ENCODE measurements around the gene KLHDC7B. TPM values are rescaled to one million over a fixed set of nuclear protein-coding genes. Genes with fewer than 3 reads are reported as not detected.

The KLHDC7B gene
- total and polyA plus RNA-seq, 2 donors (not counting 3 experiments of a cell fraction or from before 2014, with no cell fraction given) = not detected

DNA sequence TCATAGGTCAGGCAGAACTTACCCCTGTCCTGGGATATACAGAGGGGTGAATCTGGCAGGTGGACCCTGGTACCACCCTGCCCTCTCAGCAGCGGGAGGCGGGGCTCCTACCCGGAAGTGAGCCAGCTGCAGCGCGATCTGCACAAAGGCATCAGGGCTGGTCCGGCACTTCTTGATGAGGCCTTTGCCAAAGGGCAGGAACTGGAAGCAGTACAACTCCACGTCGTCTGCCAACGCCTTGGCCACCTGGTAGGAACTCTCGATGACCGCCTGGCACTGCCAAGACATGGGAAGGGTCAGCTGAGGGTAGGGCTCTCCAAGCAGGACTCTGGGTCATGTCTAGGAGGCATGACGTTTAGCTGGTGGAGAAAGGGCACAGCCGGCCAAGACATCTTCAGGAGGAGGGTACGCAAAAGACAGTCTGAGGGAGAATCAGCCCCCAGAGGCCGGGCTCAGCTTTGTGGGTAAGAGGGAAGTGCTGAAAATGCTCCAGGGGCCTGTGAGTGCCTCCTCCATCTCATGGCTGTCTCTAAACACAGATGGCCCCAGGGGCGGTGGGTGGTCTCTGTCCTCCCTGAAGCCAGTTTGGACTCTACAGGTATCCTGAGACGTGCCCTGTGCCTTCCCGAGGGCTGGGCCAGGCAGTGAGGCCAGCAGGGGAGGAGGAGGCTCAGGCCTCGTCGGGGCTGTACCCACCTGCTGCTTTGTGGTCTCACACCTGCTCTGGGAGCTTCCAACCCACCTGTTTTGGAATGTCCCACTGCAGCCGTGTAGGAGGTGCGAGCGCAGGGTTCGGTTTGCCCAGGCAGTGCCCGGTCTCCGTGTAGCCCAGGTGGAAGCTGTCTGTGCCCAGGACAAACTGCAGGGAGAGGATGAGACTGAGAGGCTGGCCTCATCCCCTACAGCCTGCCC is 25.8 kb downstream of the KLHDC7B start:
- no peak for FAIRE-seq
- H3K4me1 ChIP-seq (ENCODE audit: control insufficient read depth, extremely low read depth, insufficient read depth, low read length) = no peaks in the 10 kb centered on the region
- H3K27me3 ChIP-seq (ENCODE audit: control insufficient read depth in 2 of 2, insufficient read depth in 2 of 2, low read length in 2 of 2) = no peaks in the 10 kb centered on the region
- DNase-seq (ENCODE audit: low read depth, low spot score) = no peak
- no peak overlapping the region for H3K4me3 ChIP-seq (replicated peaks in 1 of 3; ENCODE audit: insufficient read depth in 1 of 3, low read depth in 1 of 3, low read length in 3 of 3)
- intact Hi-C loops (cut with micrococcal nuclease) = no loop called here
- no peak overlapping the region for H2AFZ ChIP-seq (ENCODE audit: low read depth, low read length)
- no peak overlapping the region for H3K4me2 ChIP-seq (ENCODE audit: insufficient read depth, low read length)
- no TSS peak for BruUV-seq (replicated peaks)
- H3K36me3 ChIP-seq (ENCODE audit: control insufficient read depth in 2 of 2, extremely low read depth in 1 of 2, insufficient read depth in 2 of 2, low read length in 2 of 2) = no peaks in the 10 kb centered on the region
- CTCF ChIA-PET = interaction anchor here (2.5 kb wide), 2 partner anchors 9 to 49 kb away, joined by 7 to 12 read pairs; partner anchors contain the start of gene SYCE3
- H4K20me1 ChIP-seq (replicated peaks; ENCODE audit: control insufficient read depth, extremely low read depth, insufficient read depth, low read length) = no peaks in the 10 kb centered on the region
- H3K9ac ChIP-seq (replicated peaks; ENCODE audit: extremely low read depth, insufficient read depth, low read length) = no peak overlapping the region
- H3K27ac ChIP-seq (ENCODE audit: insufficient read depth, low read depth, low read length) = no peak overlapping the region
- no peaks in the 10 kb centered on the region for H3K79me2 ChIP-seq (ENCODE audit: control insufficient read depth, insufficient read depth, low read length)
- TF ChIP-seq GATA2 (IDR thresholded peaks at IDR 0.05; ENCODE audit: insufficient read depth, insufficient read length, low read depth, low read length) = no peak
- H3K9me1 ChIP-seq (replicated peaks; ENCODE audit: control insufficient read depth, extremely low read depth, insufficient read depth, low read length) = no peaks in the 10 kb centered on the region
- H3K9me3 ChIP-seq (replicated peaks; ENCODE audit: control insufficient read depth, insufficient read depth, low read length) = no peaks in the 10 kb centered on the region
- dilution Hi-C loops (cut with MboI; ENCODE audit: extremely low pct_ligation_motif_present, low sequenced_read_pairs) = no loop called here
- POLR2A ChIA-PET = no interaction called here

DNA sequence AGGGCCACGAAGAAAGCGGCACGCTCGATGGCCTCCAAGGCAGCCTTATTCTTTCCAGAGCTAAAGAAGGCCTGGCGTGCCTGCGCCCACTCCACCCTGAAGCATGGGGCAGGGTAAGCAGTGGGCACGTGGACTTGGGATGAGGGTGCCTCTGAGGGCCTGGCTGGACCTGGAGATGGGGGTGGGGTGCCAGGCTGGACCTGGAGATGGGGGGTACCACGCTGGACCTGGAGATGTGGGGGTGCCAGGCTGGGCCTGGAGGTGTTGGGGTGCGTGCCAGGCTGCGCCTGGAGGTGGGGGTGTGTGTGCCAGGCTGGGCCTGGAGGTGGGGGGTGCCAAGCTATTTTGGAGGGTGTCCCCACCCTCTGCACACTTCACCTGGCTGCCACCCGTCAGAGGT is 27.3 kb downstream of the KLHDC7B start:
- no peak for TF ChIP-seq GATA2 (IDR thresholded peaks at IDR 0.05; ENCODE audit: insufficient read depth, insufficient read length, low read depth, low read length)
- no peak for TF ChIP-seq POLR2AphosphoS5 (IDR thresholded peaks at IDR 0.05; ENCODE audit: insufficient read depth, low read depth, low read length)
- TF ChIP-seq POLR2A (IDR thresholded peaks at IDR 0.05; ENCODE audit: low read depth, low read length) = no peak
- TF ChIP-seq MYC (IDR thresholded peaks at IDR 0.05; ENCODE audit: low read depth, low read length) = no peak
- TF ChIP-seq EZH2 (IDR thresholded peaks at IDR 0.05; ENCODE audit: borderline replicate concordance, low read depth, low read length, severe bottlenecking) = no peak
- TF ChIP-seq, protein P1, sequence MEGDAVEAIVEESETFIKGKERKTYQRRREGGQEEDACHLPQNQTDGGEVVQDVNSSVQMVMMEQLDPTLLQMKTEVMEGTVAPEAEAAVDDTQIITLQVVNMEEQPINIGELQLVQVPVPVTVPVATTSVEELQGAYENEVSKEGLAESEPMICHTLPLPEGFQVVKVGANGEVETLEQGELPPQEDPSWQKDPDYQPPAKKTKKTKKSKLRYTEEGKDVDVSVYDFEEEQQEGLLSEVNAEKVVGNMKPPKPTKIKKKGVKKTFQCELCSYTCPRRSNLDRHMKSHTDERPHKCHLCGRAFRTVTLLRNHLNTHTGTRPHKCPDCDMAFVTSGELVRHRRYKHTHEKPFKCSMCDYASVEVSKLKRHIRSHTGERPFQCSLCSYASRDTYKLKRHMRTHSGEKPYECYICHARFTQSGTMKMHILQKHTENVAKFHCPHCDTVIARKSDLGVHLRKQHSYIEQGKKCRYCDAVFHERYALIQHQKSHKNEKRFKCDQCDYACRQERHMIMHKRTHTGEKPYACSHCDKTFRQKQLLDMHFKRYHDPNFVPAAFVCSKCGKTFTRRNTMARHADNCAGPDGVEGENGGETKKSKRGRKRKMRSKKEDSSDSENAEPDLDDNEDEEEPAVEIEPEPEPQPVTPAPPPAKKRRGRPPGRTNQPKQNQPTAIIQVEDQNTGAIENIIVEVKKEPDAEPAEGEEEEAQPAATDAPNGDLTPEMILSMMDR (IDR thresholded peaks at IDR 0.05; ENCODE audit: extremely low read depth in 1 of 2, insufficient read depth in 1 of 2, low read depth in 1 of 2, low read length in 2 of 2) = no peak
- TF ChIP-seq JUN (IDR thresholded peaks at IDR 0.05; ENCODE audit: borderline replicate concordance, insufficient read depth, insufficient read length, low read depth) = no peak
- no peak for TF ChIP-seq MAX (IDR thresholded peaks at IDR 0.05; ENCODE audit: insufficient read depth, insufficient read length)
- TF ChIP-seq FOS (IDR thresholded peaks at IDR 0.05; ENCODE audit: borderline replicate concordance, insufficient read depth, low read length) = no peak
- DNase-seq (ENCODE audit: low read depth, low spot score) (no peak), FAIRE-seq (no peak)
- CTCF ChIA-PET = interaction anchor here (2.5 kb wide), 2 partner anchors 10 to 48 kb away, joined by 7 to 12 read pairs; partner anchors contain the start of gene SYCE3
- H3K27me3 ChIP-seq (ENCODE audit: control insufficient read depth in 2 of 2, insufficient read depth in 2 of 2, low read length in 2 of 2) = no peaks in the 10 kb centered on the region
- intact Hi-C loops (cut with micrococcal nuclease) = no loop called here
- no peak overlapping the region for H3K4me2 ChIP-seq (ENCODE audit: insufficient read depth, low read length)
- BruUV-seq (replicated peaks) = no TSS peak
- no peaks in the 10 kb centered on the region for H3K9me3 ChIP-seq (replicated peaks; ENCODE audit: control insufficient read depth, insufficient read depth, low read length)
- no peak overlapping the region for H3K4me3 ChIP-seq (replicated peaks in 1 of 3; ENCODE audit: insufficient read depth in 1 of 3, low read depth in 1 of 3, low read length in 3 of 3)
- H3K4me1 ChIP-seq (ENCODE audit: control insufficient read depth, extremely low read depth, insufficient read depth, low read length) = no peaks in the 10 kb centered on the region
- H3K79me2 ChIP-seq (ENCODE audit: control insufficient read depth, insufficient read depth, low read length) = no peaks in the 10 kb centered on the region
- no peak overlapping the region for H3K27ac ChIP-seq (ENCODE audit: insufficient read depth, low read depth, low read length)
- no peak overlapping the region for H2AFZ ChIP-seq (ENCODE audit: low read depth, low read length)
- no peaks in the 10 kb centered on the region for H4K20me1 ChIP-seq (replicated peaks; ENCODE audit: control insufficient read depth, extremely low read depth, insufficient read depth, low read length)
- no peak overlapping the region for H3K9ac ChIP-seq (replicated peaks; ENCODE audit: extremely low read depth, insufficient read depth, low read length)
- H3K36me3 ChIP-seq (ENCODE audit: control insufficient read depth in 2 of 2, extremely low read depth in 1 of 2, insufficient read depth in 2 of 2, low read length in 2 of 2) = no peaks in the 10 kb centered on the region
- POLR2A ChIA-PET = no interaction called here
- dilution Hi-C loops (cut with MboI; ENCODE audit: extremely low pct_ligation_motif_present, low sequenced_read_pairs) = no loop called here
- no peaks in the 10 kb centered on the region for H3K9me1 ChIP-seq (replicated peaks; ENCODE audit: control insufficient read depth, extremely low read depth, insufficient read depth, low read length)

Measured in endothelial cell of umbilical vein (primary cell).